Ramos (cell line): ENCODE data around the gene ACVR1C.

ENCODE experiments used
- in situ Hi-C: fragments of 300-500 bp; cut with MboI; formaldehyde crosslinking; loops from one replicate; pipeline ENCODE4 v1.14.3; 2022; ENCODE audit warnings: low sequenced_read_pairs; ENCODE audit not compliant: unreplicated experiment

The ACVR1C gene

DNA sequence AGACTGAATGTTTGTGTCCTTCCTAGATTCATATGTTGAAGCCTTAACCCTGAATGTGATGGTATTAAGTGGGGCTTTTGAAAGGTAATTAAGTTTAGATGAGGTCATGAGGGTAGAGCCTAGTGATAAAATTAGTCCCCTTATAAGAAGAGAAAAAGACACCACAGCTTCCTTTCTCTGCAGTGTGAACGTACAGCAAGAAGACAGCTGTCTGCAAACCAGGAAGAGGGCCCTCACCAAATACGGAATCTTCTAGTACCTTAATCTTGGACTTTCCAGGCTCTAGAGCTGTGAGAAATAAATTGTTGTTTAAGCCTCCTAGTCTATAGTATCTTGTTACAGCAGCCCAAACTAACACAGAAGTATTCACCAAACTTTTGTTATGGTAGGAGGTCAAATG is 127.6 kb downstream of the ACVR1C start:
- in situ Hi-C loops, result no loop called here

GRCh38 chr2:157500334-157500733 is 128.3 kb downstream of the ACVR1C start:
- in situ Hi-C loops, result no loop called here

DNA sequence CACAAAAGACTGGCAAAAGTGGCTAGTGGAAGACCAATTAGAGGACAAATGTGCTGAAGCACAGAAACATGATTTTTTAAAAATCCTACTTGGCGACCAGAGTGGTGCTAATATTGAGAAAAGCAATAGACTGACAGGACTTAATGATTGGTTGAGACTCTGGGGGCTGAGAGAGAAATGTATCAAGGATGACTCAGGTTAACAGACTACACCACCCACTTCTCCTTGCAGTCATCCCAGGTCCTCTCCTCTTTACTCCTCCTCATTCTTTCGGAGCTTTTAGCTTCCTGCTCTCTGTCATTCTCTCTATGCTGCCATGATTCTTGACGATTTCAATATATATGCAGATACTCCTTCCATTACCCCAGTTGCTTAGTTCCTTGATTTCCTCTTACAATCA is 130.2 kb downstream of the ACVR1C start:
- in situ Hi-C loops, result loop anchor here (10.0 kb wide), 1 partner anchor 506 kb away; no protein-coding TSS in a partner anchor

GRCh38 chr2:157497638-157498314 is 130.9 kb downstream of the ACVR1C start:
- in situ Hi-C loops, result loop anchor here (10.0 kb wide), 1 partner anchor 507 kb away; no protein-coding TSS in a partner anchor

- in situ Hi-C loops, result loop anchor here (10.0 kb wide), 1 partner anchor 513 kb away; no protein-coding TSS in a partner anchor
Measured at GRCh38 chr2:157492189-157492773, 136.4 kb downstream of the ACVR1C start.

- in situ Hi-C loops, result loop anchor here (10.0 kb wide), 1 partner anchor 515 kb away; no protein-coding TSS in a partner anchor
Measured at GRCh38 chr2:157489983-157490382, 138.7 kb downstream of the ACVR1C start.

GRCh38 chr2:157488877-157489276 is 139.8 kb downstream of the ACVR1C start:
- in situ Hi-C loops, result no loop called here

- in situ Hi-C loops, result no loop called here
Measured at GRCh38 chr2:157487747-157488146, 140.9 kb downstream of the ACVR1C start.

DNA sequence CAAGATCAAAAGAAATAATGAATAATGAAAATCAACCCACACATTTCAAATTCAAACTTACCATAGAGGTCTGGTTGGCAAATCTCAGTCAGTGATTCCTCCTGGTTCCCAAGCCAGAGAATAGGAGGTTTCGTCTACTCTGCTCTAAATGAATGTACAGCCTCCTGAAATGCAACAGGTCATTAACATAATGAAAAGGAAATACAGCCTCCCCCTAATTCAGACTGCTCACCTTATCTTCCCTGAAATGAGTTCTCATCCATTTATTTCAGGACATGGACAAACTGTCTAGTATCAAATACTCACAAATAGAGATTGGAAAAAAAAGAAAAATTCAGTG is 141.4 kb downstream of the ACVR1C start:
- in situ Hi-C loops, result no loop called here

- in situ Hi-C loops, result no loop called here
Measured at GRCh38 chr2:157486596-157487270, 141.9 kb downstream of the ACVR1C start.

DNA sequence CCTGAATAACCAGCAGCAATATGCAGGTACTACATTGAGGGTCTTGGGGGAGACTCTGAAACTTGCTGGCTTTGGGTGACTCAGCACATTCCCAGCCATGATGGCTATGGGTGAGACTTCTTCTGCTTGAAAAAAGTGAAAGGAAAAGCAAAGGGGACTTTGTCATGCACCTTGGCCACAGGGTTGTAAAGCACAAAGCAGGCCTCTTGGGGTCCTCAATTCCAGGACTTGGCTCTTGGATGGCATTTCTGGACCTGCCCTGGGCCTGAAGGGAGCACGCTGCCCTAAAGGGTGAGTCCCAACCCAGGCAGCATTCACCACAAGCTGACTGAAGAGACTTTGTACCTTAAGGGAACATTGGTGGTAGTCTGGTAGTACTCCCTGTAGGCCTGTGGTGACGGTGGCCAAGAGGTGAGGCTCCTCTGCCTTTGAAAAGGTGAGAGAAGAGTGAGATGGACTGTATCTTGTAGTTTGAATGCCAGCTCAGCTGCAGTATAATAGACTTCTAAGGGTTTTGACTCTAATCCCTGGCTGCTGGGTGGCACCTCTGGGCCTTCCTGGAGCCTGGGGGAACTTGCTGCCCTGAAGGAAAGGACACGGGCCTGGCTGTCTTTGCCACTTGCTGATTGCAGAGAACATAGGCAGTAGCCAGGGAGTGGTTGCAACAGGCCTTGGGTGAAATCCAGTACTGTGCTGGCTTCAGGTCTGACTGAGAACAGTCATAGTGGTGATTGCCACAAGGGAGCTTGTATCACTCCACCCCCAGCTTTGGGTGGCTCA is 148.3 kb downstream of the ACVR1C start:
- in situ Hi-C loops, result no loop called here

DNA sequence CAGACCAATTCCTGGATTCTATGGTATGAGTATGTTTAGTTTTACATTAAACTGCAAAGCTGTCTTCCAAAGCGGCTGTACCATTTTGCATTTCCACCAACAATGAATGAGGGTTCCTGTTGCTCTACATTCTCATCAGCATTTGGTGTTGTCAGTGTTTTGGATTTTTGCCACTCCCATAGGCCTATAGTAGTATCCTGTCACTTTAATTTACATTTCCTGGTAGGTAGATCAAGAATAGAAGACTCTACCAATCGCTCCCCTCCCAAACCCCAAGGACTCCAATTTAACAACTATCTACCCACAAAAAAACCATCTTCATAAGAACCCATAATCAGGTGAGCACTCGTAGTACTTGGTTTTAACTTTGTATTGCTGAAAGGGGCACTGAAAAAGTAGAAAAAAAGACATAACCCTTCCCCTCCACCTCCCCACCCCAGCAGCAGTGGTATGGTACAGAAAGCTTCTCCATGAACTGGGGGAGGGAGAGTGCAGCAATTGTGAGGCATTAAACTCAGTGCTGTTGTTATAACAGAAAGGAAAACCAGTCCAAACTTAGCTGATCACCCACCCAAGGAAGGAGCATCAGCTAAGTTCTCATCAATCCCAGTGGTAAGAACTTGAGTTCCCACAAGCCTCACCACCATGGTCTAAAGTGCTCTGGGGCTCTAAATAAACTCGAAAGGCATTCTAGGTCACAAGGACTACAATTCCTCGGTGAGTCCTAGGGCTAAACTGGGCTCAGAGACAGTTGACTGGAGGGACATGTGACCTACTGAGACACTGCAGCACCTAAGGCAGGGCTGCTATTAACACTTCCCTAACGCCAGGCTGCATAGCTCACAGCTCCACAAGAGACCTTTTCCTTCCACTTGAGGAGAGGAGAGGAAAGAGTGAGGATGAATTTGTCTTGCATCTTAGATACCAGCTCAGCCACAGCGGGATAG is 149.3 kb downstream of the ACVR1C start:
- in situ Hi-C loops, result no loop called here

DNA sequence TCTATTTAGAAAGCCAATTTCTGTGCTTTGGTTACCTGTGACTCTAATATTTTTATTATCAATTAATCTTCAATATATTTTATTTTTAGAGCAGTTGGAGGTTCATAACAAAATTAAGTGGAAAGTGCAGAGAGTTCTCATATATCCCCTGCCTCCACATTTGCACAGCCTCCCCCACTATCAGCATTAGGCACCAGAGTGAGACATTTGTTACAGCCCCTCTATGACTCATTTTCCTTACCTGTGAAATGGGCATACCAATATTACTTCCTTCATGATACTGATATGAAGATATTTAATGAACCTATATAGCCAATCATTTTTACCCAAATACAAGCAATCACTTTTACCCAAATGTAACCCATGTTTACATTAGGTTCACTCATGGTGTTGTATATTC is 150.7 kb downstream of the ACVR1C start:
- in situ Hi-C loops, result no loop called here

DNA sequence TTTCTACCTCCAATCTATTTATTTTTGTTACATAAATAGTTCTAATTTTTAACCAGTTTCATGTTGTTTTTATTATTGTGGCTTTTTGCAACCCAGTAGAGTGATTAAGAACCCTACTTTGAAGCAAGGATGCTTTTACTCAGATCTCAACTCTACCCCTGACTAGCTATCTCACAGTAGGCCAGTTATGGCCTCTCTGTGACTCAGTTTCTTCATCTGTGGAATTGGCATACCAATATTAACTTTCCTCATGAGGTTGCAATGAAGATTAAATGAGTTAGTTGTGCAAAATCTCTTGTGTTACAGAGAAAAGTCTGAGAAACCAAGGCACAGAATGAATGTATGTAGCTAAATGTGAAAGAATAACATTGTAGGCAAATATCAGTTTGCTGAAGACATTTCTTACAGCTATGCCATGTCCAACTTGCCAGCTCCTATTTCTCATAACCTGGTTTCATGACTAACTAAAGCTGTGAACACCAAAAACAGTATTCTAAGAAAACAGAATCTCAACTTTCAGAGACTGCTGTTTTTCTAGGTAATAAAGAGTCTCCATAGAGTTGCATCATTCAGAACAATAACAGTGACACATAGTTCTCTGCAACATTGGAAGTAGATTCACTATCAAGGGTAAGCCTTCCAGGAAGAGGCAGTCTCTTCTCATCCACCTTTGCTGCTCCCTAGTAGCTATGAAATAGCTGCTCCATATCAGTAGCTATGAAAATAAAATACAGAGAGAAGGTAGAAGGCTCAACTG is 151.5 kb downstream of the ACVR1C start:
- in situ Hi-C loops, result no loop called here
